Stimulated activated memory B cell treated with anti-CD40 and anti-IgM and Interleukin-4, amounts not matched to agents 10 μg/mL and 1 μg/mL and 100 μg/mL, for 72 hours (primary cell): Measurements from ENCODE around the gene GPATCH4.
"Not testable (repeated sequence)": the region's sequence is repeated elsewhere in the genome, so short reads cannot be mapped to it uniquely, and the experiment has no call there.

Source experiments
- ATAC-seq: fragments of 150-1000 bp; cut with Tn5 transposase; 2 replicates; pipeline ENCODE4 v1.10.0; 2021
- H3K27ac Mint-ChIP-seq: one replicate; pipeline ENCODE4 v1.8.0; 2022; ENCODE audit warnings: mild to moderate bottlenecking, mixed read lengths
- H3K27me3 Mint-ChIP-seq: one replicate; pipeline ENCODE4 v1.8.0; 2022; ENCODE audit warnings: mixed read lengths
- H3K36me3 Mint-ChIP-seq: one replicate; pipeline ENCODE4 v1.8.0; 2022; ENCODE audit warnings: mixed read lengths
- H3K4me1 Mint-ChIP-seq: one replicate; pipeline ENCODE4 v1.8.0; 2022; ENCODE audit warnings: mixed read lengths
- H3K4me3 Mint-ChIP-seq: one replicate; pipeline ENCODE4 v1.8.0; 2022; ENCODE audit warnings: mild to moderate bottlenecking, moderate library complexity, mixed read lengths
- H3K9me3 Mint-ChIP-seq: one replicate; pipeline ENCODE4 v1.8.0; 2022; ENCODE audit warnings: mixed read lengths

The GPATCH4 gene

GRCh38 chr1:156555715-156556114 is 45.6 kb downstream of the GPATCH4 start:
- H3K27me3 Mint-ChIP-seq: no peaks in the 10 kb centered on the region
- no peaks in the 10 kb centered on the region for H3K36me3 Mint-ChIP-seq
- ATAC-seq: no peak
- H3K27ac Mint-ChIP-seq: no peak overlapping the region
- H3K4me3 Mint-ChIP-seq: no peak overlapping the region
- peaks cover 35% of the 10 kb centered on the region for H3K4me1 Mint-ChIP-seq
- H3K9me3 Mint-ChIP-seq: no peaks in the 10 kb centered on the region

DNA sequence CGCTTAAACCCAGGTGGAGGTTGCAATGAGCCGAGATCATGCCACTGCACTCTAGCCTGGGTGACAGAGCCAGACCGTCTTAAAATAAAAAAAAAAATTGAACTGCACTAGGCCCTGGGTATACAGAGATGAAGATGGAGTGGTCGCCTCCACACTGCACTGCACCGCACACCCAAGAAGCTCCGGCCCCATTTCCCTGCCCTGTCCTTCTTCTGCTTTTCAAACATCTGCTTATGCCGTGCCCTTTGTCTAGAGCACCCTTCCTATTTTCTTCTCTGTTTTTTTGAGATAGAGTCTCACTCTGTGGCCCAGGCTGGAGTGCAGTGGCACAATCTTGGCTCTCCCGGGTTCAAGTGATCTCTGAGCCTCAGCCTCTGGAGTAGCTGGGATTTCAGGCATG is 46.3 kb downstream of the GPATCH4 start:
- no peak overlapping the region for H3K27ac Mint-ChIP-seq
- peaks cover 35% of the 10 kb centered on the region for H3K4me1 Mint-ChIP-seq
- ATAC-seq: no peak
- H3K36me3 Mint-ChIP-seq: no peaks in the 10 kb centered on the region
- H3K9me3 Mint-ChIP-seq: no peaks in the 10 kb centered on the region
- H3K27me3 Mint-ChIP-seq: no peaks in the 10 kb centered on the region
- H3K4me3 Mint-ChIP-seq: no peak overlapping the region

- H3K36me3 Mint-ChIP-seq: no peaks in the 10 kb centered on the region
- no peaks in the 10 kb centered on the region for H3K27me3 Mint-ChIP-seq
- H3K4me3 Mint-ChIP-seq: no peak overlapping the region
- peak overlapping the region; percentile 18 for H3K27ac Mint-ChIP-seq
- peaks cover 35% of the 10 kb centered on the region for H3K4me1 Mint-ChIP-seq
- no peak for ATAC-seq
- H3K9me3 Mint-ChIP-seq: no peaks in the 10 kb centered on the region
Observed at GRCh38 chr1:156553860-156554485, 47.3 kb downstream of the GPATCH4 start.

GRCh38 chr1:156552937-156553336 is 48.3 kb downstream of the GPATCH4 start:
- peak; percentile 44 for ATAC-seq
- H3K9me3 Mint-ChIP-seq, H3K27me3 Mint-ChIP-seq, H3K36me3 Mint-ChIP-seq, H3K4me3 Mint-ChIP-seq: not testable (repeated sequence)
- H3K27ac Mint-ChIP-seq: peak overlapping the region; percentile 18
- peaks cover 35% of the 10 kb centered on the region for H3K4me1 Mint-ChIP-seq

DNA sequence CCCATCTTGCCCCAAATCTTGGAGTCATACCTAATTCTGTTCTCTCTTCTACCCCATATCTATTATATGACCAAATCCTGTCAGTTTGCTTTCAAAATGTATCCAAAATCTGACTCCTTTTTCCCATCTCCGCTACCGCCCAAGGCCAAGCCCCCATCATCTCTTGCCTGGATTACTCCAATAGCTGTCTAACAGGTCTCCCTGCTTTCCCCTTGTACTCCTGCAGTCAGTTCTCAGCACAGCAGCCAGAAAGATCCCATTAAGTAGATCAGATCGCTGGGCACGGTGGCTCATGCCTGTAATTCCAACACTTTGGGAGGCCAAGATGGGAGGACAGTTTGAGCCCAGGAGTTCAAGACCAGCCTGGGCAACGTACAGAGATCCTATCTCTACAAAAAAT is 48.8 kb downstream of the GPATCH4 start:
- H3K27me3 Mint-ChIP-seq: no peaks in the 10 kb centered on the region
- H3K9me3 Mint-ChIP-seq: no peaks in the 10 kb centered on the region
- no peak for ATAC-seq
- H3K27ac Mint-ChIP-seq: no peak overlapping the region
- H3K36me3 Mint-ChIP-seq: no peaks in the 10 kb centered on the region
- no peak overlapping the region for H3K4me3 Mint-ChIP-seq
- H3K4me1 Mint-ChIP-seq: peaks cover 35% of the 10 kb centered on the region

GRCh38 chr1:156551869-156552268 is 49.4 kb downstream of the GPATCH4 start:
- Mint-ChIP-seq H3K36me3 (no peaks in the 10 kb centered on the region), H3K9me3 (no peaks in the 10 kb centered on the region), H3K4me1 (peaks cover 35% of the 10 kb centered on the region), H3K27ac (no peak overlapping the region), H3K4me3 (no peak overlapping the region), H3K27me3 (no peaks in the 10 kb centered on the region)
- ATAC-seq: no peak

GRCh38 chr1:156551066-156551643 is 50.1 kb downstream of the GPATCH4 start:
- Mint-ChIP-seq H3K4me1 (peaks cover 35% of the 10 kb centered on the region), H3K9me3 (no peaks in the 10 kb centered on the region), H3K27ac (no peak overlapping the region), H3K4me3 (no peak overlapping the region), H3K27me3 (no peaks in the 10 kb centered on the region), H3K36me3 (no peaks in the 10 kb centered on the region)
- no peak for ATAC-seq

- Mint-ChIP-seq H3K27me3 (no peaks in the 10 kb centered on the region), H3K4me1 (peaks cover 35% of the 10 kb centered on the region), H3K36me3 (no peaks in the 10 kb centered on the region), H3K4me3 (no peak overlapping the region), H3K27ac (no peak overlapping the region), H3K9me3 (no peaks in the 10 kb centered on the region)
- ATAC-seq: no peak
Observed at GRCh38 chr1:156550346-156550745, 50.9 kb downstream of the GPATCH4 start.

- no peaks in the 10 kb centered on the region for H3K36me3 Mint-ChIP-seq
- no peak overlapping the region for H3K27ac Mint-ChIP-seq
Observed at GRCh38 chr1:156549831-156550230, 51.4 kb downstream of the GPATCH4 start.

DNA sequence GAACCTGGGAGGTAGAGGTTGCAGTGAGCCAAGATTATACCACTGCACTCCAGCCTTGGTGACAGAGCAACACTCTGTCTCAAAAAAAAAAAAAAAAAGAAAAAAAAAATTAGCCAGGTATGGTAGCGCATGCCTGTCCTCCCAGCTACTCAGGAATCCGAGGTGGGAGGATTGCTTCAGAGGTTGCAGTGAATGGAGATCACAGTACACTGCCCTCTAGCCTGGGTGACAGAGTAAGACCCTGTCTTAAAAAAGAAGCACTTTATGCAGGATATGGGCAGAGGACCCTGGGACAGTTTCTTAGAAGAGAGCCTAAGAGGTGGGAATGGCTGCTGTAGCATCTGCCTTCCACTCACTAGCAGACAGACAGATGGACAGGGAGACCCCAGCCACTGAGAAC is 51.9 kb downstream of the GPATCH4 start:
- peaks cover 35% of the 10 kb centered on the region for H3K4me1 Mint-ChIP-seq
- H3K9me3 Mint-ChIP-seq: no peaks in the 10 kb centered on the region
- no peaks in the 10 kb centered on the region for H3K27me3 Mint-ChIP-seq
- H3K27ac Mint-ChIP-seq: no peak overlapping the region
- H3K4me3 Mint-ChIP-seq: no peak overlapping the region
- no peaks in the 10 kb centered on the region for H3K36me3 Mint-ChIP-seq
- ATAC-seq: no peak

More at GRCh38 chr1:156549831-156550230, 51.4 kb downstream of the GPATCH4 start:
- no peak overlapping the region for H3K4me3 Mint-ChIP-seq
- H3K27me3 Mint-ChIP-seq: no peaks in the 10 kb centered on the region
- H3K4me1 Mint-ChIP-seq: peaks cover 35% of the 10 kb centered on the region
- no peaks in the 10 kb centered on the region for H3K9me3 Mint-ChIP-seq
- no peak for ATAC-seq

DNA sequence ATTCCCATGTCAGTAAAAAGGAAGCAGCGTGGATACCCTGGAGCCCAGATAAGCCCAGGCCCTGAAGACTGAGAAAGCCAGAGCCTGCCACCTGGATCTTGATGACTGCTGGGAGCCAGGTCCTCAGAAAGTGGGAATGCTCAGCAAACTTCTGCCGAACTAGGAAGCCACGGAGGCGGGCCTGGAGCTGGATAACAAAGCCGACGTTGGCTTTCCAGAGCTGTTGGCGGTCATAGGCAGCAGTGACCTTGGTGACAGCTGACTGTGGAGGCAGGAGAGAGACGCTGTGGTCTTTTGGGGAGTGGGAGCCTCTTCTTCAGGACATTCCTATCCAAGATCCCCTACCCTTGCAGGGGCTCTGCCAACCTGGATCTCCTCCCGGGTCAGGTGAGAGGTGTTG is 53.3 kb downstream of the GPATCH4 start:
- Mint-ChIP-seq H3K27me3 (no peaks in the 10 kb centered on the region), H3K4me1 (peaks cover 25% of the 10 kb centered on the region), H3K27ac (no peak overlapping the region), H3K4me3 (no peak overlapping the region), H3K36me3 (no peaks in the 10 kb centered on the region), H3K9me3 (no peaks in the 10 kb centered on the region)
- ATAC-seq: no peak

- Mint-ChIP-seq H3K4me1 (peaks cover 22% of the 10 kb centered on the region), H3K4me3 (no peak overlapping the region), H3K36me3 (no peaks in the 10 kb centered on the region), H3K9me3 (no peaks in the 10 kb centered on the region), H3K27me3 (no peaks in the 10 kb centered on the region), H3K27ac (no peak overlapping the region)
- no peak for ATAC-seq
Observed at GRCh38 chr1:156547434-156547833, 53.8 kb downstream of the GPATCH4 start.

DNA sequence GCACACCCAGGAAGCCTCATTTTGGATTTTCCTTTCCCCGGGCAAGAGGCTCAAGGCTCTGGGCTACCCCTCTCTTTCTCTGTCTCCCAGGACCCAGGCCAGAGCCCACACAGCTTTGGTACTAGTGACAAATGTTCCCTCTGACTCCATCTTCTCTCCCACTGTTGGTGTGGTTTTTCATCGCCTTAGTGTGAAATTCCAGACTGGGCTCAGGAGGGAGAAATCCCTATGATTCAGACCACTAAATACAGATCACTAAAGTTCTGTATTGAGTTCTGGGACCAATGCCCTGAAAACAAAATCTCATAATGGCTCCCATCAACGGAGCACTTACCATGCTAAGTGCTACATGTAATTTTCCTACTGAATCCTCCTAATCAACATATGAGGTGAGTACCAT is 55.0 kb downstream of the GPATCH4 start:
- Mint-ChIP-seq H3K4me1 (peaks cover 10% of the 10 kb centered on the region), H3K27me3 (no peaks in the 10 kb centered on the region), H3K4me3 (no peak overlapping the region), H3K9me3 (no peaks in the 10 kb centered on the region), H3K36me3 (no peaks in the 10 kb centered on the region), H3K27ac (no peak overlapping the region)
- no peak for ATAC-seq

- peaks cover 5% of the 10 kb centered on the region for H3K4me1 Mint-ChIP-seq
- H3K36me3 Mint-ChIP-seq: no peaks in the 10 kb centered on the region
- ATAC-seq: no peak
- no peak overlapping the region for H3K4me3 Mint-ChIP-seq
- H3K9me3 Mint-ChIP-seq: no peaks in the 10 kb centered on the region
- H3K27me3 Mint-ChIP-seq: no peaks in the 10 kb centered on the region
- H3K27ac Mint-ChIP-seq: no peak overlapping the region
Observed at GRCh38 chr1:156544592-156545102, 56.6 kb downstream of the GPATCH4 start.
